ENCODE measurements around the gene ASH1L.

The ASH1L gene

GRCh38 chr1:155326020-155326526, 236.5 kb downstream of the ASH1L start:
- no peak for DNase-seq

DNA sequence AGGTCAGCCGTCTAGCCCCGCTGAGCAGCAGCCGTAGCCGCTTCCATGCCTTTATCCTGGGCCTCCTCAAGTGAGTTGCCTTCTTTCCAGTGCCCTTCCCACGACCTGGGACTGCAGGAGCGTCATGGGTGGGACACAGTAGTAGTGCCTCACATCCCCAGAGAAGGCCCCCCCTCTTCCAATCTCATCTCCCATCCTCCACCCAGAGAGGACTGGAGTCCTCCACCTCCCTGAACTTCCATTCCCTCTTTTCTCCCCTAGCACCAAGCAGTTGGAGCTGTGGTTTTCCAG, 237.1 kb downstream of the ASH1L start:
- DNase-seq = no peak

DNA sequence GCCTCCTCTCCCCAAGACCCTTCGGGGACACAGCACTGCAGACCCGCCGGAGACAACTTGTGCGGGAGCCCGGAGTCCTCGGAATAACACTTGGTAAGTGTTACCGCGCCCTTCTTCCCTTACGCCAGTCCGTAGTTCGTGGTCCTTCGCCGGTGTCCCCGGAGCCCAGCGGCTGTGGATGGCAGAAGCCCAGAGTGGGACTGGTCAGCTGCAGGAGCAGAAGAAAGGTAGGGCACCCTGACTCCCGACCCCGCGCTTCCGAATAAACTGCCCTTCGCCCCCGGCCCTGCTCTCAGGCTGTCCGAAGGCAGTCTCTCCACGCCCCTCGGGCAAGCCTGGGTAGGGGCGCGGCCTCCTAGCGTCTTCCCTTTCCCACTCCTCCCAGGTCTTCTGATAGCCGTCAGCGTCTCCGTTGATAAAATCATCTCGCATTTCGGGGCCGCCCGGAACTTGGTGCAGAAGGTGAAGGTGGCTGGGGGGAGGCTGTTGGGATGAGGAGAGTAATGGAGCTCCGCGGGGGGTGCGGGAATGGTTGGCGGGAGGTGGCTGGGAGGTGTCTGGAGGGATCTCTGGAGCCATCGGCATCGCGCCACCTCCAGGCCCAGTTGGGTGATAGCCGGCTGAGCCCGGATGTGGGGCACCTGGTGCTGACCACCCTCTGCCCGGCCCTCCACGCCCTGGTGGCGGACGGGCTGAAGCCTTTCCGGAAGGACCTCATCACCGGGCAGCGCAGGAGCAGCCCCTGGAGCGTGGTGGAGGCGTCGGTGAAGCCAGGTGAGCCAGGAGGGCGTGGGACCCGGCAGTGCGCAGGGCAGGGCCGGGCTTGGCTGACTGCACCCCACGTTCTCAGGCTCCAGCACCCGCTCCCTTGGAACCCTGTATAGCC, 237.6 kb downstream of the ASH1L start:
- DNase-seq = peak; percentile 70

DNA sequence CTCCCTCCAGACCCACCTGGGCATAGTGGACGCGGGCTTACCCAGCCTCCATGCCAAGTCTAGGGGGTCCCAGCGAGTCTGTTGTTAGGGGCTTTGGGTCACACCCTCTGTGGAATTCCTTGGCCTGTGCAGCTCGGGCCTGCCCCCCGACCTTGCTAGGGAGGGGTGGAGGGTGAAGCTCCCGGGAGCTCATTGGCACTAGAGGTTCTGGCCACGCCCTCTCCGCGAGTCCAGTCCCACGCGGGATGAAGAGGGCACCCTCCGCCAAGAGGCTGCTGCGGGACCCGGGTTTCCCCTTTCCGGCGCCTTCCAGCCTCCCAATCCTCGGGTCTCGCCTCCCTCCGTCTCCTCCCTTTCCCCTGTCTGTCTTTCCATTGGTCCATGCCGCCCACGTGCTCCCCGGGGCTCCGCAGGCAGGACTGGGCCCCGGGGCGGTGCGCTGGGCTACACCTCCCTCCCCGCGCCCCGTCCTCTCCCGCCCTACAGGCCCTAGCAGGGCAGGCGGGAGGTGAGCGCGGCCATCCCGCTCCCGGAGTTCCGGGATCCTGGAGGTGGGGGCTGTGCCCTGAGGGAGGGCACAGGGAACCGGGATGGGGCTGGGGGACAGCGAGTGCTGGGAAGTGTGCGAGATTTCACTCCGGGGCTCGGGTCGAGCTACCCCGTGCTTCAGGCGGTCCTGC, 238.4 kb downstream of the ASH1L start:
- DNase-seq = peak; percentile 74

DNA sequence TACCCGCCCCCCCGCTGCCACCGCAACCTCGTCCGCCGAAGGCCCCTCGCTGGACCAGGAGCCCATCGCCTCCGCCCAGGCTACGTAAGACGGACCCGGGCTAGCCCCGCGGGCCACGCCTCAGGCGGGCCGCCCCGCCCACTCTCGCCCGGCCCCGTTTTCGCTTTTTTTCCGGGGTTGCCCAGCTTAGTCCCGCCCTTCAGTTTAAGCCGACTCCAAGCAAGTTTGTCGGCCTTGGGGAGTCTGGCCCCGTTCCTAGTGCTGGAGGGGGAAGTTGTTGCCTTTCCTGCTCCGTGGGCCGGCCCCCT, 238.9 kb downstream of the ASH1L start:
- DNase-seq = peak; percentile 29

DNA sequence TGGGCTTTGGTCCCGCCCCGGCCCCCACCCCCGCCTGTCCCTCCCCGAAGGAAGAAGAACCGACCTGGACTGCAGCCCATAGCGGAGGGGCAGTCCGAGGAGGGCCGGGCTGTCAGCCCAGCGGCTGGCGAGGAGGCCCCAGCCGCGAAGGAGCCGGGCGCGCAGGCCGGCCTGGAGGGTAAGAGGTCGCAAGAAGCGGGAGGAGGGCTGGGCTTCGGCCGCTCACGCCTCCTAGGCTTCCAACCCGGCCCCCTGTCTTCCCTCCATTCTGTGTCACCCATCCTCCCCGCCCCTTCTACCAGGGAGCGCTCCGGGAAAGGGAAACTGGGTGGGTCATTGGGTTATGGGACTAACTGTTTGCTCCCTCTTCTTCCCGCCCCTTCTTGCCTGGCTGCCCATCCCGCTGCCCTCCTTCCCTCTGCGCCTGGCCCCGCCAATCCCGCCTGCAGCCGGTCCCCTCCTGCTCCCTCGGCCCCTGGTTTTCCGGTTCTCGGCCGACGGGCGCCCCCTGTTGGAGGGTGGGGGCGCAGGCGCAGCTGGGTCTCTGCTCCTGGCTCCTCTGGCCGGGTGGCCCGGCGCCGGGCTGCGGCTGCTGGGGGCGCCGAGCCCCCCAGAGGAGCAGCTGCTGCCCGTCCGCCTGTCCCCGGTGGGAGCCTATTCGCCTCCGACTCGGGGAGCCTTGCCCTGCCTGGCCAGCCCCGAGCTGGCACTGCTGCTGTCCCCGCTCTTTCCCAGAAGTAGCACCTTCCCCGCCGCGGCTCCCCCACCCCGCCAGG, 239.5 kb downstream of the ASH1L start:
- DNase-seq = peak; percentile 68

DNA sequence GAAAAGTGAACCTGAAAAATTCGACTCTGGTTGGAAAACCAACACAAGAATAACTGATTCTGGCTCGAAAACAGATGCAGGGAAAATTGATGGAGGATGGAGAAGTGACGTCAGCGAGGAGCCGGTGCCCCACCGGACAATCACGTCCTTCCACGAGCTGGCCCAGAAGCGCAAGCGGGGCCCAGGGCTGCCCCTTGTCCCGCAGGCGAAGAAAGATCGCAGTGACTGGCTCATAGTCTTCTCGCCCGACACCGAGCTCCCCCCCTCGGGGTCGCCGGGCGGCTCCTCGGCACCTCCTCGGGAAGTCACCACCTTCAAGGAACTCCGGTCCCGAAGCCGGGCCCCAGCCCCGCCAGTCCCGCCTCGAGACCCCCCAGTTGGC, 240.0 kb downstream of the ASH1L start:
- DNase-seq = no peak

- no peak for DNase-seq
These were observed 240.7 kb downstream of the ASH1L start for GRCh38 chr1:155321639-155322503.

DNA sequence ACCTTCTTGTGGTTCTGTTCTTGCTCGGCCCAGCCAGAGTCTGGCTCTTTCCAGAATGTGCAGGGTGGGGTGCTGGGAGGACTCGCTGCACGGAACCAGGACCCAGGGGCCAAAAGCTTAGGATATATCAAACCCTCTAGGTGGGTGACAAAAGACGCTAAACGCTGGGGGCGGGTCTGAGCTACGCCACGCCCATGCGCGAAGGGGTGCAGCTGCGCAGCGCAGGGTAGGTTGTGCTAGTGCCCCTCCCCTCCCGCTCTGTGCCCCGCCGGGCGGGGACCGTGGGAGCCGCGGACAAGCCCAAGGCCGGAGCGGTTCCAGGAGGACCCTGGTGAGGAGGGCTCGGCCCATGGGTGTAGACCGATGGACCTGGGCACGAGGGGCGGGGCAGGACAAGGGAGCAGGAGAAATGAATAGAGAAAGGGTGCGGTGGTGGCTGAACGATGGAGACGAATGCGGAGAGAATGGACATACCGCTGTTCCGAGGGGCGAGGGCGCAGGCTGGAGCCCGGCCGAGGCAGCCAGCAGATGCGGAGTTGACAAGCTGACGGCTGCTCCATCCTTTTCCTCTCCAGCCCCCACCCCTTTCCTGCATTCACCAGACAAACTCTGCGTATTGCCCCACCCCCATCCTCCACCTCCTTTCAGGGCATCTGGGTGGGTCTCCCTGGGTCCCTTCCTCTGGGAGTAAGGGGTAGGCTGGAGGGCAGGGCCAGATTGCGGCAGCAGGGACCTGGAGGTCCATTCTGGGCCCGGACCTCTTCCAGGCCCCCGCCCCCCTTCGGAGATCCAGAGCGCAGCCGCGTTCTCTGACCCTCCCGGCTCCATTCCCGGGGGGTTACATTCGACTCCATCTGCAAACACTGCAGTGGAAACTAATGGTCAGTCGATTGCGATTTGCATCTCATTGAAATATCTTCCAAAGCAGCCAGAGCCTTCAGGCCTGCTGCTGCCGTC, 241.7 kb downstream of the ASH1L start, which contains the start of gene RUSC1:
Gene RUSC1, plus strand, starts transcription at position 234 of the 957 bp plus-strand sequence. CDS start 880 bp downstream, outside the sequence.
- DNase-seq = no peak

- DNase-seq = no peak
These were observed 242.4 kb downstream of the ASH1L start for GRCh38 chr1:155320252-155320651.

GRCh38 chr1:155319536-155319935, 243.1 kb downstream of the ASH1L start:
- DNase-seq = no peak

DNA sequence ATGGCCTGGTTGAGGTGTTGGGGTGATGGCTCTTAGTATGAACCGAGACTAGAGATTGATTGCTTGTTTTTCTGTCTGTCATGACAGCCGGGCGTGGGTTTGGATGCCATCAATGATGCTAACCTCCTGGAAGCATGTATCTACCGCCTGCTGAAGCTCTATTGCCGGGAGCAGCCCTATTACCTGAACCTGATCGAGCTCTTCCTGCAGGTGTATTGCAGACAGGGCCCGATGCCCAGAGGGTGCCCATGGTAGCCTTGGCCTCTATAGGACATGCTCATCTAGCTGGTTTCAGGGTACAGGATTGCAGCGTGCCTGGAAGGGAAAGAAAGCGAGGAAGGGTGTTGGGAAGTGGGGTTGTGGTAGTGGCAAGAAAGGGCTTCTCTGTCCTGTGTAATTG, 244.5 kb downstream of the ASH1L start:
- no peak for DNase-seq

GRCh38 chr1:155316922-155317321, 245.7 kb downstream of the ASH1L start:
- no peak for DNase-seq

DNA sequence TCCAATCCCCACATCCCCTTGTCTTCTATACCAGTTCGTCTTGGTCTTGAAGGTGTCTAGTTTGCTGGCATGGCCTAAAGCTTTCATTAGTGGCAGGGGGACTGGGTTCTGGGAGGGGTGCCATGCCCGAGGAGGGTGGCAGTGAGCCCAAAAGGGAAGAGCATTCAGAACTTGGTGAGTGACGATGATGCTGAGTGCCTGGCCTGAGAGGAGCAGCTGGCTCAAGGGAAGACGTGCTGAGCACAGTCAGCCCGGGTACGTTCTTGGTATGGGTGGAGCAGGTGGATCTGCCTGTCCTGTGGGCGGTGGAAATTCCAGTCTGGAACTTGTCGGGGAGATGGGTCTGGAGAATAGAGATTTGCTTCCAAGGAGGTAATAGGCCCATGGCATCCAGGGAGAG, 249.3 kb downstream of the ASH1L start:
- no peak for DNase-seq

GRCh38 chr1:155309423-155310021, 253.1 kb downstream of the ASH1L start:
- DNase-seq = peak; percentile 67

DNA sequence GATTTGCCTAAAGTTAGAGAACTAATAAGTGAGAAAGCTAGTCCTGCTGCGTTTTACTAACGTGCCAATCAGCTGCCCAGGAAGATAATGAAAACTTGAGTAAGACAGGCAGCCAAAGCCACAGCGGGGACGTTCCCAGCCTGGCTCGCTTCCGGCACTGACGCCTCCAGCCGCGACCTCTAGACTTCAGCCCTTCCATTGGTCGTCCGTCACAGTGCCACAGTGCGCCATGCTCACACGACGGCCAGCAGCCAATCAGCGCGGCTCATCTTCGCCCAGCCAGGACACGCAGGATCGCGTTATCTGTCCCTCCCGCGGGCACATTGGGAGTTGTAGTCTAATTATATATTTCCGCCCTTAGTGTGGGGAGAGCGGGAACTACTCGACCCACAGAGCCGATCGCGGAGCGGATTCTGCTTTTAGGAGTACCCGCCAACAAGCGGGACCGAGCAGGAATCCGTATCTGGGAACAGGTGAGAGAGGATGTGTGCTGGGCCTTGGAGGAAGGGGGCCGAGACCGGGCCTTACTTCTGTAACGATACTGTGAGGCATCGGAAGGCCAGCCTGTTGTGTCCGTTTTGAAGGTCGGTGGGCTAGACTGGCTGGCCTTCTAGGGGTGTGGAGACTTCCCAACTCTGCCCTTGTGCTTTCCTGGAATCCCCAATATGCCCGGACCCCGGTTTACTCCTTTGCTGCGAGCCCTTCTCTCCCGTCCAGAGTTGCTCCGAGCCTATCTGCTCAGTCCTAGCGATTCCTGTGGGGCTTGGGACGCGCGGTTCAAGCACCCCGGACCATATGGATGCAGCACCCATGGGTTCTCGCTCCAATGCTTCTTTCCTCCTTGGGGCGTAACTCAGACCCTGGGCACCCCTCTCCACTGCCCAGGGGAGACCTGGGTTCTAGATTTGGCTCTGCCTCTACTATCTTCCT, 253.8 kb downstream of the ASH1L start, which contains the start of gene FDPS:
Gene FDPS, plus strand, starts transcription at position 374 of the 930 bp plus-strand sequence. CDS start 924 bp downstream, outside the sequence.
- DNase-seq = peak; percentile 99

DNA sequence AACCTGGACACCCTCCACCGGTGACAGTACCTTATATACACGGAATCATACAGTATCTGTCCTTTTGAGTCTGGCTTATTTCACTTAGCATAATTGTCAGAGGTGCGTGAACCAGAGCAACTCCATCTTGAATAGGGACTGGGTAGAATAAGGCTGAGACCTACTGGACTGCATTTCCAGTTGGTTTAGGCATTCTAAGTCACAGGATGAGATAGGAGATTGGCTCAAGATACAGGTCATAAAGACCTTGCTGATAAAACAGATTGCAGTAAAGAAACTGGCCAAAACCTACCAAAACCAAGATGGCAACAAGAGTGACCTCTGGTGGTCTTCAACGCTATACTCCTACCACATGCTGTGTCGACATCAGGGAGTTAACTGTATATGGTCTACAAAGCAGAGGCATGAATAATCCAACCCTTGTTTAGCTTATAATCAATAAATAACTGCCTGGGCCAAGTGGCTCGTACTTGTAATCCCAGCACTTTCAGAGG, 255.3 kb downstream of the ASH1L start:
- DNase-seq = peak; percentile 19

DNA sequence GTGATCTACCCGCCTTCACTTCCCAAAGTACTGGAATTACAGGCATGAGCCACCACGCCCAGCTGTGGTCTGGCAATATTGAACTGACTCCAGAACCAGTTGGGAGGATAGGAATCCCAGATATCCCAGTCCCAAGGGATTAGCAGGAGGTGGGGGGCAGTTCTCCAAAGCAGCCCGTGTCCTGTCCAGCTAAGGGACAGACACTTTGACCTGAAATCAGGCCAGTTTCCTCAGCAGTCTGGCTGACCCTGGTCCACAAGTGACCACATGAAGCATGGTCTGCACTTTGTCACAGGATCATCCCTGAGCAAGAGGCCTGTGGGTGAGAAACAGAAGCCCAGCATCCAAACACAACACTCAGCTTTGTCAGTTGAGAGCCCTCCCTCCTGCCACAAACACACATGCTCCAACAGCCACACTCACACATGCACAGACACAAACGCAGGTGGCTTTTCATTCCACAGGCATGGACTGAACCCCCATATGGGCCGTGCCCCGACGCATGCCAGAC, 256.7 kb downstream of the ASH1L start:
- no peak for DNase-seq

DNA sequence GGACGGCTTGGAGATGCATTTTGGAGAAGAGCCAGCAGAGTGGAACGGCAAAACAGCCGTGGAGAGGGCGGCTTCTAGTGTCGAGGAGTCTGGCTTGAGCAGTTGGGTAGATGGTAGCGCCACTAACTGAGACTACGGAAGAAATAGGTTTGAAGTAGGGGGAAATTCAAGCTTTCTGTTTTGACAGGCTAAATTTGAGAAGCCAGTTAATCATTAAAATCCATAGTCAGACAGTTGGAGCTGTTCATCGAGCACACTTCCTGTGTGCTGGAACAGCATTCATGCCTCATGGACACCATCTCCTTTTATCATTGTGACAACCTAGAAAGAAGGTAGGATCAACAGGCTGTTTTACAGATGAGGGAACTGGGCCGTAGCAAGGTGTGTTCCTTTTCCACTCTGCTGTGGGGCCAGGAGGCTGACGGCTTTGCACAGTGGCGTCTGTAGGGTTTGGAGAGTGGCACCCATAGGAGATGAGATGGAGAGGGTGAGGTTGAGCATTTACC, 258.0 kb downstream of the ASH1L start:
- no peak for DNase-seq

All from COR-L47 (cell line).